Anterior cingulate cortex (tissue), 58 donors: Measurements from ENCODE around the gene ABRACL.
"Not testable (repeated sequence)": the region's sequence is repeated elsewhere in the genome, so short reads cannot be mapped to it uniquely, and the experiment has no call there.

Experiments used
- DNase-seq, 58 donors: peaks; one replicate each; lab custom pipeline; 2025; lab: John Stamatoyannopoulos, UW

ABRACL gene

GRCh38 chr6:139028658-139029469, at the start of gene ABRACL:
ABRACL (plus strand) TSS chr6:139028745; CDS start chr6:139034161, 5,416 bp downstream.
- DNase-seq, result peak in 45 of 58 donors; percentile 13 to 70 (median 38)

GRCh38 chr6:138979365-138979764, 49.2 kb upstream of the ABRACL start:
- no peak for DNase-seq

- DNase-seq, result no peak
These were observed 48.5 kb upstream of the ABRACL start for GRCh38 chr6:138979813-138980668.

DNA sequence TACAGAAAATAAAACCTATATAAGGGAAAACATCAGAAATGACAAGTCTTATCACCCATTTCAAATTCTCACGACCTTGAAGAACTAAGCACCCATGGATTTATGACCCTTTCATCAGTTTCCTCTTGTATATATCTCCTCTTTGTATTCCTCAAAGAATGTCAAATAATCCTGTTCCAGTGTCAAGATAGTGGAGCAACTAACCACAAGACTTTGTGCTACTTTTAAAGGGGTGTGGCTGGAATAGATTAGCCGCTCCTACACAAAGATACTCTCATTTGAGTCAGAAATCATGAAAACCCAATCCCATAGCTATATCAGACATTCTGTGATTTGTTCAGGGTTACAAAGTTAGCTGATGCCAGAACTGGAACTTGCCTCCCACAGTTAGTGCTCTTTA, 47.1 kb upstream of the ABRACL start:
- no peak for DNase-seq

GRCh38 chr6:138986578-138986977, 42.0 kb upstream of the ABRACL start:
- DNase-seq, result no peak

GRCh38 chr6:138987080-138987642, 41.4 kb upstream of the ABRACL start:
- peak in 17 of 58 donors; percentile 5 to 53 (median 32) for DNase-seq

- DNase-seq, result peak; percentile 32 to 91 (median 82)
These were observed 40.7 kb upstream of the ABRACL start, which contains the start of gene REPS1 for GRCh38 chr6:138987643-138988468. REPS1 (minus strand) TSS chr6:138988253; CDS start chr6:138987682, 571 bp downstream.

GRCh38 chr6:138988469-138988834, 40.1 kb upstream of the ABRACL start:
- peak in 1 of 58 donors; percentile 32 for DNase-seq

GRCh38 chr6:138989098-138989983, 39.2 kb upstream of the ABRACL start:
- no peak for DNase-seq

- DNase-seq, result no peak
These were observed 37.3 kb upstream of the ABRACL start for GRCh38 chr6:138991206-138991605.

- not testable (repeated sequence) for DNase-seq
These were observed 35.6 kb upstream of the ABRACL start for GRCh38 chr6:138992965-138993364.

- DNase-seq, result not testable (repeated sequence)
These were observed 35.1 kb upstream of the ABRACL start for GRCh38 chr6:138993410-138993809.

DNA sequence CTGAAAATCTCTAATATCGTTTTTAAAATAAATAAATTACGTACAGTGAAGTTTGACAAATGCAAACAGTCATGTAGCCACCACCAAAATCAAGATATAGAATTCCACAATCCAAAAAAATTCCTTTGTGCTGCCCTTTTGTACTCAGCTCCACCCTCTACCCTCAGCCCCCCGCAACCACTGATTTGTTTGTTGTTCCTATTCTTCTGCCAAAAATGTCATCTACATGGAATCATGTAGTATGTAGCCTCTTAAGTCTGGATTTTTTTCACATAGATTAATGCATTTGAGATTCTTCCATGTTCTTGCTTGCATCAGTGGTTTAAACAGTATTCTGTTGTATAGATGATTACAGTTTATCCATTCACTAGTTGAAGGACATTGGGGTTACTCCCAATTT, 32.0 kb upstream of the ABRACL start:
- no peak for DNase-seq

DNA sequence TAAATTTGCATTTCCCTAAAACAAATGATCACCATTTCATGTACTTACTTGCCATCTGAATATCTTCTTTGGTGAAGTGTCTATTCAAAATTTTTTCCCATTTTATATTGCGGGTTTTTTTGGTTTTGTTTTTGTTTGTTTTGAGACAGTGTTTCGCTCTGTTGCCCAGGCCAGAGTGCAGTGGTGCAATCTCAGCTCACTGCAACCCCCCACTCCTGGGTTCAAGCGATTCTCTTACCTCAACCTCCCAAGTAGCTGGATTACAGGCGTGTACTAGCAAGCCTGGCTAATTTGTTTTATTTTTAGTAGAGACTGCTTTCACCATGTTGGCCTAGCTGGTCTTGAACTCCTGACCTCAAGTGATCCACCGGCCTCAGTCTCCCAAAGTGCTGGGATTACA, 31.4 kb upstream of the ABRACL start:
- DNase-seq, result no peak

DNA sequence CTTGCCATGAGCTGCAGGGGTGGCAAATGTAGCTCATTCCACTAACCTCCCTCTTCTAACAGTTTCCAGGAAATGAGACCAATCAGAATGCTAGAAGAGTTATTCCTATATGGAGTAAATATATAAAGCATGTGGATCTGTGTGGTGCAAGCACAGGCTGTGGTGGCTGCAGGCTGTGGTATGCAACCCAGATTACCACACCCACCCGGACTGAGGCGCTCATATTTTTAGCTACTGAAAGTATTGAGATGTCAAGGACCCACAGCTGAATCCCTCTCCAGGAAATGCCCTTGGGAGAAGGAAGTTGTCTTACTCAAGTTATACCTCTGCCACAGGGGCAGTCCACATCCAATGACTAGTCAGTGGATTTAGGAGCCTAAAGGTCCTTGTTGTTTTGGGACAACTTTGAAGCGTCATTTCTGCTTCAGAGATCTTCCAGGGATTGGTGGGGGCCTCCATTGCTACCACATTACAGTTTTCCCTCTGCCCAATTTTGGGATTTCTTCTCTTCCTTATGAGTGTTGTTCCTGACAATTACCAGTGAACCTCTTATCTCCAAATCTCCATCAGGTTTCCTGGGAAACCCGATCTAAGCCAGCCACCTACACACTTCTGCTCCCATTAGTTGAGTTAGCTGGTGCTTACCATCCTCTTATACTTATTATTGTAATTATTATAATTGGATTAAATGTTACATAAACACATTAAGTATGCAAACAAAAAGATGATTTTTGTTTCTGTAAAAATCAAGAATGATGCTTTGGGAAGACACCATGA, 28.4 kb upstream of the ABRACL start:
- DNase-seq, result no peak

GRCh38 chr6:139003751-139004150, 24.8 kb upstream of the ABRACL start:
- no peak for DNase-seq

DNA sequence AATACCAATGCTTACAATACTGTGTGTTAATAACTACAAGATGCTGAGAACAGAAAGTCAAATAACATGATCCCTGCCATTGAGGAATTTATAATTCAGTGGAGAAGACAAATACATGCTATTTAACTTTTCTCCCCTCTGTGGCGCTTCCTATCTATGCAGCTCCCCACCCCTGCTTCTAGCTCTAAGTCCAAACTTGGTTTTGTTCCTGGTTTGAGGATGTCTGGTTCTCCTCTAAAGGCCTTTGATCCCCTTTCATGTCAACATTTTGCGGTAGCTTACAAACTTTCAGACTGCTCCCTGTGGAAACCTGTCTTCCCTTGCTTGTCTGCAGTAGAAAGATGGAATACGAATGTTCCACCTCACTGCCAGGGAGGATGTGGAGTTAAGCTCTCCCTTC, 22.1 kb upstream of the ABRACL start:
- DNase-seq, result no peak

DNA sequence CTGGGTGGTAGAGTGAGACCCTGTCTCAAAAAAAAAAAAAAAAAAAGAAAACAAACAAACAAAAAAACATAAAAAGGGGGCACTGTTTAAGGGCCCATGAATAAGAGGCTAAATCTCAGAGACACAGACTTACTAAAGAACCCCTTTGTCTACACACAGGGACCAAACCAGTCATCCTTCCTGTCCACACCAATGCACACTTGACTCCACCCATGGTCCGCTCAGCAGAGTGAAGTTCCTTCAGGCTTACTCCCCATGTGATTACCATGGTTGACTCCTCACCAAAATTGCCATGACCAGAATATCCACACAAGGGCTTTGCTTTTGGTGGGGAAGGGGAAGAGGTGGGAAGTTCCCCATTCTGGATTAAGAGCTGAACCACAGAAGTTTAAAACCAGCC, 21.1 kb upstream of the ABRACL start:
- no peak for DNase-seq
